ENCODE data around the gene RAI1.

- TF ChIP-seq, protein P1, sequence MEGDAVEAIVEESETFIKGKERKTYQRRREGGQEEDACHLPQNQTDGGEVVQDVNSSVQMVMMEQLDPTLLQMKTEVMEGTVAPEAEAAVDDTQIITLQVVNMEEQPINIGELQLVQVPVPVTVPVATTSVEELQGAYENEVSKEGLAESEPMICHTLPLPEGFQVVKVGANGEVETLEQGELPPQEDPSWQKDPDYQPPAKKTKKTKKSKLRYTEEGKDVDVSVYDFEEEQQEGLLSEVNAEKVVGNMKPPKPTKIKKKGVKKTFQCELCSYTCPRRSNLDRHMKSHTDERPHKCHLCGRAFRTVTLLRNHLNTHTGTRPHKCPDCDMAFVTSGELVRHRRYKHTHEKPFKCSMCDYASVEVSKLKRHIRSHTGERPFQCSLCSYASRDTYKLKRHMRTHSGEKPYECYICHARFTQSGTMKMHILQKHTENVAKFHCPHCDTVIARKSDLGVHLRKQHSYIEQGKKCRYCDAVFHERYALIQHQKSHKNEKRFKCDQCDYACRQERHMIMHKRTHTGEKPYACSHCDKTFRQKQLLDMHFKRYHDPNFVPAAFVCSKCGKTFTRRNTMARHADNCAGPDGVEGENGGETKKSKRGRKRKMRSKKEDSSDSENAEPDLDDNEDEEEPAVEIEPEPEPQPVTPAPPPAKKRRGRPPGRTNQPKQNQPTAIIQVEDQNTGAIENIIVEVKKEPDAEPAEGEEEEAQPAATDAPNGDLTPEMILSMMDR (IDR thresholded peaks at IDR 0.05): no peak
- peak; percentile 99 to 100 for TF ChIP-seq POLR2A (IDR thresholded peaks at IDR 0.05)
Measured at GRCh38 chr17:17836250-17836817, 155.1 kb downstream of the RAI1 start.

Data from adrenal gland (tissue), 5 donors.